Natural killer cell treated with Interleukin-12 subunit alpha and Interleukin-12 subunit beta and Interleukin-15 and Interleukin-18, amount 100 ng/mL, for 72 hours (primary cell): Measurements from ENCODE around the gene RBMS2. TPM values are rescaled to one million over a fixed set of nuclear protein-coding genes. Genes with fewer than 3 reads are reported as not detected.

ENCODE experiments used
- ATAC-seq, 2 donors: fragments of 150-1000 bp; cut with Tn5 transposase in 1 of 2; sonication (Bioruptor Pico), chemical (Tn5 transposase) in 1 of 2; 2 replicates each; pipeline ENCODE4 v1.10.0; 2021
- DNase-seq: peaks from one replicate; pipeline ENCODE4 v3.0.0; 2022; ENCODE audit warnings: low spot score
- H3K27ac Mint-ChIP-seq, 2 donors: 1 replicate in 1 of 2; 2 replicates in 1 of 2; pipeline ENCODE4 v1.8.0; 2022; ENCODE audit warnings: mixed read lengths in 2 of 2, mild to moderate bottlenecking in 1 of 2, moderate library complexity in 1 of 2
- H3K27me3 Mint-ChIP-seq, 2 donors: 1 replicate in 1 of 2; 2 replicates in 1 of 2; pipeline ENCODE4 v1.8.0; 2022; ENCODE audit warnings: mixed read lengths in 2 of 2
- H3K36me3 Mint-ChIP-seq: one replicate; pipeline ENCODE4 v1.8.0; 2022; ENCODE audit warnings: mixed read lengths
- H3K4me1 Mint-ChIP-seq, 2 donors: 1 replicate in 1 of 2; 2 replicates in 1 of 2; pipeline ENCODE4 v1.8.0; 2022; ENCODE audit warnings: low read depth in 2 of 2, mixed read lengths in 2 of 2, mild to moderate bottlenecking in 1 of 2
- H3K4me3 Mint-ChIP-seq: one replicate; pipeline ENCODE4 v1.8.0; 2022; ENCODE audit warnings: mixed read lengths
- H3K9me3 Mint-ChIP-seq: 2 replicates; pipeline ENCODE4 v1.8.0; 2022; ENCODE audit warnings: mixed read lengths
- total RNA-seq, 2 donors: library from RNA; stranded (reverse); gene quantifications; one replicate each; pipeline ENCODE4 v1.2.3, GENCODE V29; 2022

RBMS2 gene
- total RNA-seq, 2 donors from 2014 or later: 1.5 to 2.9 TPM

GRCh38 chr12:56602239-56602638 is 80.6 kb downstream of the RBMS2 start:
- DNase-seq (no peak), ATAC-seq (no peak)
- H3K9me3 Mint-ChIP-seq: no peaks in the 10 kb centered on the region
- no peaks in the 10 kb centered on the region for H3K27me3 Mint-ChIP-seq
- H3K4me1 Mint-ChIP-seq: peaks cover 0 to 3% of the 10 kb centered on the region in 2 donors
- no peak overlapping the region for H3K27ac Mint-ChIP-seq
- no peak overlapping the region for H3K4me3 Mint-ChIP-seq
- H3K36me3 Mint-ChIP-seq: peaks cover 45% of the 10 kb centered on the region

- Mint-ChIP-seq H3K27me3 (no peaks in the 10 kb centered on the region), H3K4me1 (peaks cover 0 to 2% of the 10 kb centered on the region in 2 donors), H3K9me3 (no peaks in the 10 kb centered on the region), H3K27ac (no peak overlapping the region), H3K4me3 (no peak overlapping the region), H3K36me3 (peaks cover 33% of the 10 kb centered on the region)
- no peak for ATAC-seq
- no peak for DNase-seq
Observed at GRCh38 chr12:56604355-56604754, 82.7 kb downstream of the RBMS2 start.

DNA sequence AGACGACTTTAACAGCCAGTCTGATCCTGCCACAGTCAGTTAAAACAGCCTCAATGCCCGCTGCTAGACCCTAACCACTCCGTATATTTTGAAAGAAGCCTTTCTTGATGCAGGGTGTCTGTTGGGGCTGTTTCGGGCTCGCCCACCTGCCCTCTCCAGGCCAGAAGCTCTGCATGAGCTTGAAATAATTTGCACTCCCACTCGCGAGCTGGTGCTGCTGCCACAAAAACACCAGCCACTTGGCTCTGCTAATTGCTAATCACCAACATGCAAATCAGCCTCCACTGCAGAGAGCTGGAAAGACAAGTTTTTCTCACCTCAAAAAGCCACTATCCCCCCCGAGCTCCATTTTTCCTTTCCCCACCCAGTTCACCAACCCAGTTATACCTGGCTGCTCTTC is 93.0 kb downstream of the RBMS2 start:
- ATAC-seq: no peak
- Mint-ChIP-seq H3K4me3 (no peak overlapping the region), H3K36me3 (peaks cover 46% of the 10 kb centered on the region), H3K27ac (peak overlapping the region in 1 of 2 donors; percentile 85), H3K27me3 (no peaks in the 10 kb centered on the region), H3K9me3 (no peaks in the 10 kb centered on the region), H3K4me1 (peaks cover 0 to 44% of the 10 kb centered on the region in 2 donors)
- DNase-seq: no peak

DNA sequence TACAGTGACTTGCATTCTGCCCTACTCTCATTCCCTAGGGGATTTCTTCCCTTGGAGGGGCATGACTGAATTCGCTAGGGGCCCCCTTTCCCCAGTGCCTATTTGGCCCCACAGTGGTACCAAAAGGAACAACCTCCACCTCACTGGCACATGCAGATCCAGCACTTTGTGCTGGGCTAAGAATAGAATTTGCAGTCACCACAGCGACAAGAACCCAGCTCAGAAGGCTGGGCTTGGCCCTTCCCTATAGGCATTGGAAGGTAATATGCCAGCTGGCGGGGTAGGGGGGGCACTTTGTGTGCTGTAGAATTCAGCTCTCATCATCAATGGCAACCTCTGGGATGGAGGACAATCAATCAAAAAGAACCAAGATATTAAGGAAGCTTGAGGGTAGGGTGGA is 94.6 kb downstream of the RBMS2 start:
- Mint-ChIP-seq H3K36me3 (peaks cover 36% of the 10 kb centered on the region), H3K27me3 (no peaks in the 10 kb centered on the region)

DNA sequence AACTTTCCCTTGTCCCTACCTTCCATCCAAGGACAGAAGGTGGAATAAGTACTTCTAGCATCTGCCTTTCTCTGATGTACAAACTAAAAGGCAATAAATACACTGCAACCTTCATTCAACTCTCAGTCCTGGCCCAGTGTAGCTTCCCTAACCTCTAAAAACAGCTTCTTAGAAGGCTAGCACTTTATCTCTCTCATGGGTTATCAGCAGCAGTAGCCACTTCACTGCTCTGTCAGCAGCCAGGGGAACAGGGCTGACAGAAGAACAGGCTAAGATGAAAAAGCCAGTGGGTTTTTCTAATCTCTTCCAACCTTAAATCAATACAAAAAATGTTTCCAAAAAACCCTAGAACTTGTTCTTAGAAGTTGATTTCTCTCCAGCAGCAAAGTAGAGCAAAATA is 95.3 kb downstream of the RBMS2 start:
- peaks cover 29% of the 10 kb centered on the region for H3K36me3 Mint-ChIP-seq

More for the DNA sequence above, 94.6 kb downstream of the RBMS2 start:
- Mint-ChIP-seq H3K4me3 (no peak overlapping the region), H3K4me1 (peaks cover 0 to 43% of the 10 kb centered on the region in 2 donors), H3K9me3 (no peaks in the 10 kb centered on the region), H3K27ac (no peak overlapping the region)
- DNase-seq (no peak), ATAC-seq (no peak)

DNA sequence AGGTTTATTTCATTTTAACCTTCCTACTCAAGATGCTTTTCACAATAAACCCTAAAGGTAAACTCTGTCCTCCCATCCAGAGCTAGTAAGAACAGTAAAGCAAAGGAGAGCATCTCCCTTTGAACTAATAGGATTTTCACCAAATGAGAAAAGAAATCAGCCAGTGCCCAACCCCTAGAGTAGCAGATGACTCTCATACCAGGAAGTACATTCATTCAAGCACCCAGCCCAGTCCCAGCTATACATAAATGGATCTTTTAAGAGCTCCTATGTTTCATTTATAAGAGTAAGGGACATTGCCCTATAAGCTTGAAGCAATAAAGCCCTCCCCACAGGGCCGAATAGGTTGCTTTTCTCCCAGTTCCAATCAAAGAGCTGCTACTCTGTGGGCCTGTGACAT is 100.9 kb downstream of the RBMS2 start:
- DNase-seq: no peak
- H3K27me3 Mint-ChIP-seq: no peaks in the 10 kb centered on the region
- no peaks in the 10 kb centered on the region for H3K36me3 Mint-ChIP-seq
- peak overlapping the region in 1 of 2 donors; percentile 47 for H3K27ac Mint-ChIP-seq
- peaks cover 36 to 51% of the 10 kb centered on the region in 2 donors for H3K4me1 Mint-ChIP-seq
- H3K9me3 Mint-ChIP-seq: no peaks in the 10 kb centered on the region
- H3K4me3 Mint-ChIP-seq: no peak overlapping the region
- no peak for ATAC-seq

More for the DNA sequence above, 95.3 kb downstream of the RBMS2 start:
- H3K27me3 Mint-ChIP-seq: no peaks in the 10 kb centered on the region
- H3K4me1 Mint-ChIP-seq: peaks cover 0 to 39% of the 10 kb centered on the region in 2 donors
- no peaks in the 10 kb centered on the region for H3K9me3 Mint-ChIP-seq
- DNase-seq (no peak), ATAC-seq (no peak)
- H3K27ac Mint-ChIP-seq: peak overlapping the region in 1 of 2 donors; percentile 83
- H3K4me3 Mint-ChIP-seq: no peak overlapping the region

GRCh38 chr12:56626701-56627100 is 105.1 kb downstream of the RBMS2 start:
- peaks cover 6% of the 10 kb centered on the region for H3K36me3 Mint-ChIP-seq
- no peaks in the 10 kb centered on the region for H3K9me3 Mint-ChIP-seq
- ATAC-seq (no peak), DNase-seq (no peak)
- no peaks in the 10 kb centered on the region for H3K27me3 Mint-ChIP-seq
- H3K4me3 Mint-ChIP-seq: no peak overlapping the region
- peak overlapping the region; percentile 58 to 94 for H3K27ac Mint-ChIP-seq
- H3K4me1 Mint-ChIP-seq: peaks cover 58 to 62% of the 10 kb centered on the region in 2 donors

DNA sequence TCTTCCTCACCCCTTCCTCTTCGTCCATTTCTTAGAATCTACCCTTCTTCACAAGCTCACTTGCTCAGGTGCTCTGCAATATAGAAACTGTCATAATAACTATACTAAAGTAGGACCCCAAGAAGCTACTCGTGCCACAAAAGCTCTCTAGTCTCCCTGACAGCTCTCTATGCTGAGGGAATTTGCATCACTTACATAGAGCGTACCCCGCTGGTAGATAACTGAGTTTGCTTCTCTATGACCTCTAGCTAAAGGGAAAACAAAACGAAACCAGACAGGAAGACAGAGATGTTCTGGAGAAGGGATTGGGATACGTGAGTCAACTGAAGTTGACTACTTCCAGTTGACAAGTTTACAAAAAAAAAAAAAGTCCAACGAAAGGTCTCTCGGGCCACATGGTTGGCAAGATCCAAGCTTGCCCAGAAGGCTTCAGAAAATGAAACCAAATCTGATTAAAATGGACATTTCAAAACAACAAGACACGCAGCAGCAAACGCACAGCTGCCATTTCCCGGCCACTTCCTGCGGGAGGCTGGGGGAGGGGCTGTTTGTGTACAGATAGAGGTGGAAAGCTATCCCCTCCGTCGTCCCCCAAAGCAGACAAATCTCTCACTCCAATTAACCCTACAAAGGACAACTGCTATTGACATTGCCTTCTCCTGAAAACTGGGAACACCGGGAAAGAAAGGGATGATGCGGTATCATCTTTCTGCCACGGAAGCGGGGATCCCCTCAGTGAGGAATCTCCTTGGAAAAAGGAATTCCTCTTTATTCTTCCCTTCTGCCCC is 107.2 kb downstream of the RBMS2 start:
- no peaks in the 10 kb centered on the region for H3K9me3 Mint-ChIP-seq
- peak; percentile 46 to 68 for ATAC-seq
- peak overlapping the region; percentile 82 to 94 for H3K27ac Mint-ChIP-seq
- peaks cover 65 to 66% of the 10 kb centered on the region in 2 donors for H3K4me1 Mint-ChIP-seq
- H3K27me3 Mint-ChIP-seq: no peaks in the 10 kb centered on the region
- peaks cover 6% of the 10 kb centered on the region for H3K36me3 Mint-ChIP-seq
- peak overlapping the region; percentile 90 for H3K4me3 Mint-ChIP-seq
- peak; percentile 85 for DNase-seq

GRCh38 chr12:56629459-56630179 is 108.0 kb downstream of the RBMS2 start:
- peak; percentile 55 to 76 for ATAC-seq
- peaks cover 65 to 66% of the 10 kb centered on the region in 2 donors for H3K4me1 Mint-ChIP-seq
- DNase-seq: peak; percentile 85
- H3K36me3 Mint-ChIP-seq: peaks cover 6% of the 10 kb centered on the region
- H3K4me3 Mint-ChIP-seq: peak overlapping the region; percentile 90
- no peaks in the 10 kb centered on the region for H3K9me3 Mint-ChIP-seq
- peak overlapping the region; percentile 82 to 94 for H3K27ac Mint-ChIP-seq
- H3K27me3 Mint-ChIP-seq: no peaks in the 10 kb centered on the region

- peaks cover 6% of the 10 kb centered on the region for H3K36me3 Mint-ChIP-seq
- H3K27me3 Mint-ChIP-seq: no peaks in the 10 kb centered on the region
- no peaks in the 10 kb centered on the region for H3K9me3 Mint-ChIP-seq
- H3K27ac Mint-ChIP-seq: peak within 1 kb of the TSS; percentile 82 to 97
- H3K4me3 Mint-ChIP-seq: peak within 1 kb of the TSS; percentile 90
- ATAC-seq (peak; percentile 85 to 88), DNase-seq (peak; percentile 88)
- H3K4me1 Mint-ChIP-seq: peaks cover 66 to 72% of the 10 kb centered on the region in 2 donors
Observed at GRCh38 chr12:56630180-56630632, 108.6 kb downstream of the RBMS2 start, which contains the start of gene BAZ2A. Gene BAZ2A (minus strand): TSS chr12:56630326. CDS start chr12:56617530, 12,796 bp downstream.

- H3K27ac Mint-ChIP-seq: peak overlapping the region; percentile 82 to 97
- peaks cover 66 to 70% of the 10 kb centered on the region in 2 donors for H3K4me1 Mint-ChIP-seq
- ATAC-seq (peak; percentile 55 to 63), DNase-seq (peak; percentile 85)
- no peaks in the 10 kb centered on the region for H3K27me3 Mint-ChIP-seq
- H3K4me3 Mint-ChIP-seq: peak overlapping the region; percentile 99
- H3K36me3 Mint-ChIP-seq: peaks cover 6% of the 10 kb centered on the region
- no peaks in the 10 kb centered on the region for H3K9me3 Mint-ChIP-seq
Observed at GRCh38 chr12:56631790-56632700, 110.4 kb downstream of the RBMS2 start.

GRCh38 chr12:56632701-56633467 is 111.3 kb downstream of the RBMS2 start:
- Mint-ChIP-seq H3K9me3 (no peaks in the 10 kb centered on the region), H3K4me1 (peaks cover 64 to 77% of the 10 kb centered on the region in 2 donors), H3K4me3 (peak overlapping the region; percentile 99), H3K27ac (peak overlapping the region; percentile 87 to 97), H3K36me3 (peaks cover 13% of the 10 kb centered on the region), H3K27me3 (no peaks in the 10 kb centered on the region)
- DNase-seq (no peak), ATAC-seq (no peak)
